ENCODE results near the gene DIO1. TPM values are rescaled to one million over a fixed set of nuclear protein-coding genes. Genes with fewer than 3 reads are reported as not detected.

Gene DIO1
- total RNA-seq, 1 experiment from 2014 or later: 0.28 TPM

DNA sequence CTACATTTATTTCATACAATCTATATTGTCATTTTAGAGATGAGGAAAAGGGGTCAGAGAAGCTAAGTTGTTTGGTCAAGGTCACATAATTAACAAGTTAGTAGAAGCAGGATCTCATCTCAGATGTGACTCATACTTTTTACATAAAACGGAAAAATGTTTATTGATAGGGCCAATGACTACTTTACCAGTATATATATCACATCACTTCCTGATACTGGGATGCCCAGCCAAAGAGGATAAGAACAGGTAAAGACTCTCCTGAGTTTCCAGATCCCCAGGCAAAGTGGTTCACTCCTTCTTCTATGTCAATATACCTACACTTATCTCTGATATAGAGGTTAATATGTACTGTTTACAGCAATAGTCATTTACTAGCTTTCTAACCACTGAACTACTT is 25.4 kb upstream of the DIO1 start:
- ChIA-PET POLR2A (no interaction called here), CTCF (no interaction called here)
- no peaks in the 10 kb centered on the region for H3K9me3 ChIP-seq (ENCODE audit: control insufficient read depth, insufficient read depth, low read depth, low read length)
- no TSS peak for BruUV-seq (replicated peaks)
- in situ Hi-C loops (cut with HindIII; ENCODE audit: low pct_unique_long_range_greater_than_20kb, low sequenced_read_pairs): no loop called here
- no peaks in the 10 kb centered on the region for H3K4me1 ChIP-seq (ENCODE audit: control insufficient read depth, insufficient read depth, low read length)
- DNase-seq (ENCODE audit: low read depth, low spot score) (no peak), ATAC-seq (no peak)
- H3K36me3 ChIP-seq (ENCODE audit: control insufficient read depth, insufficient read depth, low read length): no peaks in the 10 kb centered on the region; the same call in 1 of the 2 replicates
- H3K27me3 ChIP-seq (ENCODE audit: control insufficient read depth, insufficient read depth, low read length): no peaks in the 10 kb centered on the region
- no peak overlapping the region for H3K27ac ChIP-seq (ENCODE audit: low read length)
- TF ChIP-seq CTCF (IDR thresholded peaks at IDR 0.05): no peak
- TF ChIP-seq POLR2AphosphoS5 (IDR thresholded peaks at IDR 0.05; ENCODE audit: low read depth, low read length): no peak
- no peak for TF ChIP-seq SIN3A (IDR thresholded peaks at IDR 0.05; ENCODE audit: borderline replicate concordance, insufficient read depth, low read depth, low read length)
- TF ChIP-seq TCF7L2 (IDR thresholded peaks at IDR 0.05; ENCODE audit: low read depth, low read length): no peak
- TF ChIP-seq REST (IDR thresholded peaks at IDR 0.05; ENCODE audit: insufficient read depth in 1 of 2, low read depth in 2 of 2, low read length in 1 of 2): no peak
- intact Hi-C loops (cut with micrococcal nuclease; ENCODE audit: unreplicated experiment): no loop called here
- H3K4me3 ChIP-seq (ENCODE audit: low read depth in 2 of 2, low read length in 2 of 2): no peak overlapping the region

- Histone ChIP-seq H3K4me3 (ENCODE audit: low read depth in 2 of 2, low read length in 2 of 2) (no peak overlapping the region), H3K36me3 (ENCODE audit: control insufficient read depth, insufficient read depth, low read length) (no peaks in the 10 kb centered on the region; the same call in 1 of the 2 replicates), H3K4me1 (ENCODE audit: control insufficient read depth, insufficient read depth, low read length) (no peaks in the 10 kb centered on the region), H3K27me3 (ENCODE audit: control insufficient read depth, insufficient read depth, low read length) (no peaks in the 10 kb centered on the region), H3K9me3 (ENCODE audit: control insufficient read depth, insufficient read depth, low read depth, low read length) (no peaks in the 10 kb centered on the region), H3K27ac (ENCODE audit: low read length) (no peak overlapping the region)
- no TSS peak for BruUV-seq (replicated peaks)
- DNase-seq (ENCODE audit: low read depth, low spot score) (no peak), ATAC-seq (no peak)
- POLR2A ChIA-PET: interaction anchor here (0.5 to 0.6 kb wide), 2 partner anchors 56 to 68 kb away, joined by 3 to 7 read pairs; no protein-coding TSS in a partner anchor
- CTCF ChIA-PET: interaction anchor here (0.6 to 1.7 kb wide), 2 partner anchors 9 to 925 kb away, joined by 4 read pairs; no protein-coding TSS in a partner anchor
- no peak for TF ChIP-seq POLR2AphosphoS5 (IDR thresholded peaks at IDR 0.05; ENCODE audit: low read depth, low read length)
- TF ChIP-seq REST (IDR thresholded peaks at IDR 0.05; ENCODE audit: insufficient read depth in 1 of 2, low read depth in 2 of 2, low read length in 1 of 2): no peak
- no peak for TF ChIP-seq TCF7L2 (IDR thresholded peaks at IDR 0.05; ENCODE audit: low read depth, low read length)
- no peak for TF ChIP-seq CTCF (IDR thresholded peaks at IDR 0.05)
- TF ChIP-seq SIN3A (IDR thresholded peaks at IDR 0.05; ENCODE audit: borderline replicate concordance, insufficient read depth, low read depth, low read length): no peak
- in situ Hi-C loops (cut with HindIII; ENCODE audit: low pct_unique_long_range_greater_than_20kb, low sequenced_read_pairs): no loop called here
- intact Hi-C loops (cut with micrococcal nuclease; ENCODE audit: unreplicated experiment): no loop called here
These were observed 24.4 kb upstream of the DIO1 start for GRCh38 chr1:53869454-53870117.

All from Panc1 (cell line).